CD4-positive, alpha-beta T cell treated with Interleukin-6 at 100 ng/mL for 8 hours (primary cell): Measurements from ENCODE around the gene SERPINA9.
"Not testable (repeated sequence)": the region's sequence is repeated elsewhere in the genome, so short reads cannot be mapped to it uniquely, and the experiment has no call there.

Source experiments
- DNase-seq: peaks from one replicate; pipeline ENCODE4 v3.0.0-alpha.2; 2020; ENCODE audit warnings: mixed read lengths, low spot score

Gene SERPINA9, protein sequence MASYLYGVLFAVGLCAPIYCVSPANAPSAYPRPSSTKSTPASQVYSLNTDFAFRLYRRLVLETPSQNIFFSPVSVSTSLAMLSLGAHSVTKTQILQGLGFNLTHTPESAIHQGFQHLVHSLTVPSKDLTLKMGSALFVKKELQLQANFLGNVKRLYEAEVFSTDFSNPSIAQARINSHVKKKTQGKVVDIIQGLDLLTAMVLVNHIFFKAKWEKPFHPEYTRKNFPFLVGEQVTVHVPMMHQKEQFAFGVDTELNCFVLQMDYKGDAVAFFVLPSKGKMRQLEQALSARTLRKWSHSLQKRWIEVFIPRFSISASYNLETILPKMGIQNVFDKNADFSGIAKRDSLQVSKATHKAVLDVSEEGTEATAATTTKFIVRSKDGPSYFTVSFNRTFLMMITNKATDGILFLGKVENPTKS

GRCh38 chr14:94476023-94476422, at the start of gene SERPINA9:
Gene SERPINA9 (minus strand): TSS chr14:94476197. CDS start chr14:94469840, 6,357 bp downstream.
- DNase-seq, result no peak

DNA sequence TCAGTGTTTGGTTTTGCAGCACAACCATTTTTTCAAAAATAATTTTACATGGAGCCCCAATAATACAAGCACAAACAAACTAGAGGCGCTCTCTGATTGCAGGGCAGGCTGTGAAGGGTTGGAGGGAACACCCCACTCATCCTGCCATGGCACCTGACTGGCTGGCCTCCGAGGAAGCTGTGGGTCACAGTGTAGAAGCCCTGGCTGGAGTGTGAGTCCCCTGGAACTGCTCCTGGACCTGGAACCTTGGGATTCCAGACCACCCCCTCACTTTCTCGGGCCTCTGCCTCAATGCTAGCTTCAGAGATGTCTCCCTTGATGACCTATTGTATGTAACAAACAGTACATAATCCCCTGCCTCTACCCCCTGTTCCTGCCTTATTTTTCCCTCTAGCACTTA, 48.1 kb upstream of the SERPINA9 start:
- no peak for DNase-seq

DNA sequence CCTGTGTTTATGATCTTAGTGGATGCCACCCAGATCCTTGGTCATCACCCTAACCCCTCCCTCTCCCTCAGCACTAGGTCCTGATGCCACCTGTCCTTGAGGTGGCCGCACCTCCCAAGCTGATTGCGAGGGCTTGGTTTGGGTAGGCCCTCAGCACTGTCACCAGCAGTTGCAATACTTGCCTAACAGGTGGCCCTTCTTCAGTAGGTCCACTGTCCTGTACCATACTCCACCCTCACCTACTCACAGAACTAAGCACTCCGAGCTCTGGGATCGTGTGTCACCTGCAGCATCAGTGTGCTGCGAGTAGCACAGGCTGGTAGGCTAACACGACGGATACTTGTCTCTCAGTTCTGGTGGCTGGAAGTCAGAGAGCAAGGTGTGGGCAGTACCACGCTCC, 47.3 kb upstream of the SERPINA9 start:
- no peak for DNase-seq

DNA sequence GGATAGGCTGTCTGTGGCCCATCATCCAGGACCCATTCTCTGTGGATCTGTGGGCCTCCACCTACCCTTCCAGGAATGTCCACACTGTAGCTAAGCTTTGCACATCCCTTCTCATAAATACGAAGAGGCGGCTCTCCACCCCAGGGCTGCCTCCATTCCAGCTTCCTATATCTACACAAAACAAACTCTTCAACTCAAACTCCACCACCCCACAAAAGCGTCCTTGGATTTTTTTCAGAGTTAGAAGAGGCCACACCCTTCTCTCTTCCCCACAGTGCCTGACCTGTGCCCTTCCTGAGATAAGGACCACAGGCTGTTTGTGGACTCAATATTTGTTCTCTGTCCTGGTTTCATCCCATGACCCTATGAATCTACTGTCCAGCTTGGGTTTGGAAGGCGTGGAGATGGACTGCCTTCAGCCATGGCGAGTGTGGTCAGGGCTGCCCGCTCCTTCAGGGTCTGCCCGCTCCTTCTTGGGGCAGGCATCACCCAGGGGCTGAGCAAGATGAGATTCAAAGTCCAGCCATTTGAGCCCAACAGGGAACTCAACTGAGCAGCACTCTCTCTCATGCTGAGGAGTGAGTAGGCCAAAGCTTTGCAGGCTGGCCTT, 46.2 kb upstream of the SERPINA9 start:
- DNase-seq, result no peak

GRCh38 chr14:94521375-94522114, 45.5 kb upstream of the SERPINA9 start:
- DNase-seq, result no peak

DNA sequence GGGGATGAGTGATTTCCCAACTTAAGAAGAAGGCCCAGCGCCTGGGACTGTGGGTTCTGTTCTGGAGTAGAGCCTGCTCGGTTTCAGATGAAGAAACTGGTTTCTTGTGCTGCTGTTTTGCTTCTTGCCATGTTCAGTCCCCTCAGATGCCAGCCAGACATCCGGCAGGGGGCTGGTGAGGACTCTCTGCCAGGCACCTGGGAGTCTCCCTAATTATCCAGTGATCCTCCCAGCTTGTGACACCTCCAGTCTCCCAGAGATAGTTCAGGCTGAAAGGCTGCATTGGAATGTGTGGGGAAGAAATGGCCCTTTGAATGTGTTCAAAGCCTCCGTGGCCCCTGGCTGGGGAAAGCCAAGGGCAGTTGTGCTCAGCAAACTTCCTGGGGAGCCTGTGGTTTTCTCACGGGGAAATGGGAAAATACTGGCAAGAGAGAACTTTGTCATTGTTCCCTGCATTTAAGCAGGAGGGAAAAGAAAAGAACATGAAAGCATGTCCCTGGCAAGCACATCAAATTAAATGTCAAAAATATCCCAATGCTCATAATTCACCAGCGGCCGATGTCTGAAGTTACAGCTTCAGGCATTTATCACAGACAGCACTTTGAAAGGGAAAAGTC, 41.8 kb upstream of the SERPINA9 start:
- DNase-seq, result no peak

- DNase-seq, result no peak
Measured at GRCh38 chr14:94517248-94517640, 41.2 kb upstream of the SERPINA9 start.

- DNase-seq, result no peak
Measured at GRCh38 chr14:94515856-94516255, 39.9 kb upstream of the SERPINA9 start.

- DNase-seq, result no peak
Measured at GRCh38 chr14:94515426-94515825, 39.4 kb upstream of the SERPINA9 start.

DNA sequence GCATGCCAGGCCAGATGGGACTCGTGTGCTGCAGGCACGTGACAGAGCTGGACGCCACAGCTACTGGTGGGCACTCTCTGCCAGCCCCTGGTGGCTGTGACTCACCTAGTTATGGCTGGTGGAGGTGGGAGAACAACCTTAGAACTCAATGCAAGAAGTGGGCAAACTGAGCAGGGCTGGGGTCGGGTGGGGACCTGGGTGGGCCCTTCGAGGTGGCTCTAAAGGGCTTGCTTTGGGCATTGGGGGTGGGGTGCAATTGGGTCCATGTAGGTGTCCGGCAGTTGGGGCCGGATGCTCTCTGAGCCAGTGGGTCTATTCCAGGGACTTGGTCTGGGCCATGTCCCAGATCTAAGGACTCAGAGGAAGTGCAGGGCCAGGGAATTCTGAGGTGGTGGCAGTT, 38.4 kb upstream of the SERPINA9 start:
- no peak for DNase-seq

DNA sequence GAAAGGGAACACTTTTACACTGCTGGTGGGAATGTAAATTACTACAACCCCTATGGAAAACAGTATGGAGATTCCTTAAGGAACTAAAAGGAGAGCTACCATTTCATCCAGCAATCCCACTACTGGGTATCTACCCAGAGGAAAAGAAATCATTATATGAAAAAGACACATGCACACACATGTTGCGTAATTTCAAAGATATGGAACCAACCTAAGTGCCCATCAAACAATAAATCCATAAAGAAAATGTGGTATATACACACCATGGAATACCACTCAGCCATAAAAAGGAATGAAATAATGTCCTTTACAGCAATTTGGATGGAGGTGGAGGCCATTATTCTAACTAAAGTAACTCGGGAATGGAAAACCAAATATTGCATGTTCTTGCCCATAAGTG, 34.5 kb upstream of the SERPINA9 start:
- not testable (repeated sequence) for DNase-seq

DNA sequence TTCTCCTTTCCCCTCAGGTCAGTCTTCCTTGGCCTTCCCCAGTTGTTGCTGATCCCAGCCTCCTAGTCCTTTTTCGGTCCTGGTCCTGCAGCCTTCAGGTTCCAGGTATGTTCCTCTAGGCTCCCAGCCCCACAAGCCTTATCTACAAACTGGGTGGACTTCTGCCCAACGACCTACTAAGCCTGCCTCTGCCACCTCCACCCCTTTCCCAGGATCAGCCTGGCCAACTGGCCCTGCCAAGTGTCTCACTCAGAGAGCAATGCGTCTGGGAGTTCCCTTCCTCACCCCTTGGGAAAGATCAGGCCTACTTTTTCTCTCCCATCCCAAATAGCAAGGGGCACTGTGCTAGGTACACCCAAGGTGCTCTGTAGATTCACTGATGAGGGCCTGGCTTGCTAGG, 33.4 kb upstream of the SERPINA9 start, which contains the start of gene SERPINA12:
Gene SERPINA12, minus strand, starts transcription at position 114 of the 400 bp plus-strand sequence. CDS start 11,072 bp downstream, outside the sequence.
- DNase-seq, result no peak

DNA sequence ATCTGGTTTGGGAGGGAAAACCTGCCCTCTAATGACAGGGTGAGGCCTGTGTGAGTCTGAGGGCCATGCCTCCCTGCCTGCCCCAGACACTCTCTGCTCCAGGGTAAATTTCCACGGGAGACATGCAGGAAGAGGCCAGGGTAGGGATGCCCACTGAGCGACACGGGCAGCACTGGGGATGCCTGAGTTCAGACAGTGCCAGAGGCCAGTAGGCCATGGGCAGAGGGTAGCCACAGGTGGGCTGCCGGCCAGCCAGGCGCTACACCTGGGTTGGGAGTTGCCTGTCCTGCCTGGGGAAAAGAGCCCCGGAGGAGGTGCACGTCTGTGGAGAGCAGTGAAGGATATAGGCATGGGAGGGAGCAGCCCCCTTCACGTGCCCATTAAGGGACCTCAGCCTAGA, 29.6 kb upstream of the SERPINA9 start:
- no peak for DNase-seq

GRCh38 chr14:94505206-94505605, 29.2 kb upstream of the SERPINA9 start:
- DNase-seq, result no peak

- DNase-seq, result no peak
Measured at GRCh38 chr14:94501588-94502516, 25.9 kb upstream of the SERPINA9 start.

GRCh38 chr14:94500264-94500663, 24.3 kb upstream of the SERPINA9 start:
- no peak for DNase-seq

DNA sequence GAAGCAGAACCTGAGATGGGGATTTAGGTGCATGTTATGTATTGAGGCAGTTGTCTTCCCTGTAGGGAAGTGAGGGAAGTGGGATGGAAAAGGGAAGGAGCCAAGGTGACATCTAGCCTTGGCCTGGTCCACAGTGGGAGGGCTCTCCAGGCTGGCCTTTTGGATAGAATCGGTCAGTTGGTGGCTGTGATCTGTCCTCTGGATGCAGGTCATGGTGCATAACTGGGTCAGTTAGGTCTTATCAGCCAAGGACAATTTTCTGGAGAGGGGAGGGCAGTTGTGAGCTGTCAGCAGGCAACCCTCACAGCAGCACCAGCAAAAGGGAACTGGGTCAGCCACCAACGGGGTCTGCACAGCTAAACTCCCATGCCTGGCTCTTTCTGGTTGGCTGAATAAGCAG, 23.7 kb upstream of the SERPINA9 start:
- no peak for DNase-seq

DNA sequence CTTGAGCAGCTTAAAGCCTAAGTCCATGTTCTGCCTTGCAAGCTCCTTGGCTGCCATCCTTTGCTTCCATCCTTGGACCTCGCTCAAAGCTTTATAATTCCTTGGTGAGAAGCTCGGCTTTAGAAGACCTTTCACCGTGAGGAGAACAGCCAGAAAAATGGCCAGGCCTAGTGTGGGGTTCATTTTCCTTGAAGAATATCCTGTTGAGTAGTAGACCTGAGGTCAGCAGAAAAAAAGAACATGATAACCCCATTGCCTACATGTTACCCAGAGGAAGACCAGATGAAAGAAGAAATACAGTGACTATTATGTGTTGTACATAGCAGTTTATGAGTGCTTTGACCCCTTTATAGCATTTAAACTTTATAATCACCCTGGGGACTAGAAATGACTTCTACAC, 22.2 kb upstream of the SERPINA9 start:
- DNase-seq, result no peak

DNA sequence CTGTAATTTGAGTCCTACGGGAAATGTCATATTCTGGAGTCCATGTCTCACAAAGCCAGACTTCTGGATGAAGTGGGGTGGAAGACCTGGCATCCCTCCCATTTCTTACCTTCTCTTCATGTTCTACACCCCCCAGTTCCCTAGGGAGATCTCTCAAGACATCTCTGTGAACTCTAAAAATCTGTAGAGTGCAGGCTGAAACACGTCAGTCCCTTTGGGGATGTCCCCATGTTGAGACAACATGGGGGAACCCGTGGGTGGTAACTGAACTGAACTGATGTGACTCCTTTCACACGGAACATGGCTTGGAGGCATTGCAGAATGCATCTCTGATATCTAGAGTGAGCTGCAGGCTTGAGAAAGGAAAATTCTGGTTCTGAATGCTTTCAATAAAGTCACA, 18.1 kb upstream of the SERPINA9 start:
- DNase-seq, result no peak

DNA sequence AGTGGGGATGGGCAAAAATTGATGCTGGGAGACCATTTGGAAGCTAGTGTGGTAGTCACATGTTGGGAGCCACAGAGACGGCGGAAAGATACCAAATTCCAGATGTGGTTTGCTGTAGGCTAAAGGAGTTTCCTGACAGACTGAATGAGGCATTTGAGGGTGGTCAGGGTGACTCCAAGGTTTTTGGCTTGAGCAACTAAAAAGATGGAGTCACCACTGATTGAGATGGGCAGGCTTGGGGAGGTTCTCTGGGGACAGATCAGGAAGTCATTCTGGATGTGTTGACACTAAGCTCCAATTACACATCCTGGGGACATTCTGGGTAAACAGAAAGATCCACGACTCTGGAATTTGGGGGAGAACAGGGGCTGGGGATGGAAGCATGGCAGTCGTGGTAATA, 15.5 kb upstream of the SERPINA9 start:
- DNase-seq, result no peak

GRCh38 chr14:94489336-94489735, 13.3 kb upstream of the SERPINA9 start:
- no peak for DNase-seq
